Endothelial cell of umbilical vein (primary cell): Measurements from ENCODE around the gene JAML. TPM values are rescaled to one million over a fixed set of nuclear protein-coding genes. Genes with fewer than 3 reads are reported as not detected.

Experiments
- BruUV-seq: library from RNA; stranded (reverse); fragments of 400-500 nt; replicated peaks from 2 replicates; lab custom pipeline; 2021; lab: Mats Ljungman, UMichigan
- CTCF ChIA-PET: fragments of 300-600, 350-600 bp; sonication (Branson Sonifier 250); formaldehyde crosslinking; loops from one replicate; lab custom pipeline; 2021; ENCODE audit warnings: antibody characterized with exemption, inconsistent platforms; lab: Charles Lee
- POLR2A ChIA-PET: fragments of 300-600, 350-600 bp; sonication (Branson Sonifier 250); formaldehyde crosslinking; loops from one replicate; lab custom pipeline; 2021; ENCODE audit warnings: antibody characterized with exemption, inconsistent platforms; lab: Charles Lee
- DNase-seq: peaks from one replicate; pipeline ENCODE4 v3.0.0-alpha.2; 2011; ENCODE audit warnings: low read depth, low spot score
- FAIRE-seq: peaks from 2 replicates; lab custom pipeline; 2011; peaks lifted over from hg19 to GRCh38; lab: Jason Lieb, UNC
- H2AFZ ChIP-seq: 2 replicates; pipeline ENCODE4 v1.6.0; 2012; ENCODE audit warnings: low read depth, low read length, control low read depth, inconsistent platforms
- H3K27ac ChIP-seq: 2 replicates; pipeline ENCODE4 v1.5.1; 2011; ENCODE audit warnings: low read depth, mild to moderate bottlenecking, control low read depth, low read length, moderate library complexity; ENCODE audit not compliant: insufficient read depth
- H3K27me3 ChIP-seq, 2 experiments: 2 replicates each; pipeline versions ENCODE4 v1.6.0 to v1.6.1; 2011; ENCODE audit warnings: low read length in 2 of 2, mixed read lengths in 1 of 2; ENCODE audit not compliant: control insufficient read depth in 2 of 2, insufficient read depth in 2 of 2
- H3K36me3 ChIP-seq, 2 experiments: 2 replicates in 1 of 2; 3 replicates in 1 of 2; pipeline ENCODE4 v1.5.1; 2011; ENCODE audit warnings: low read length in 2 of 2, mild to moderate bottlenecking in 1 of 2, moderate library complexity in 1 of 2; ENCODE audit not compliant: control insufficient read depth in 2 of 2, insufficient read depth in 2 of 2; ENCODE audit errors: extremely low read depth in 1 of 2
- H3K4me1 ChIP-seq: 3 replicates; pipeline ENCODE4 v1.5.1; 2011; ENCODE audit warnings: mild to moderate bottlenecking, low read length; ENCODE audit not compliant: control insufficient read depth, insufficient read depth; ENCODE audit errors: extremely low read depth
- H3K4me2 ChIP-seq: 2 replicates; pipeline ENCODE4 v1.6.1; 2011; ENCODE audit warnings: low read length, control low read depth, mixed read lengths; ENCODE audit not compliant: insufficient read depth
- H3K4me3 ChIP-seq, 3 experiments: fragments of 200-600 bp in 1 of 3; sonication (generic), shearing (Covaris generic) in 1 of 3; replicated peaks in 1 of 3; 2 replicates each; pipeline ENCODE4 v1.5.1; 2011 to 2016; ENCODE audit warnings: control low read depth in 3 of 3, low read length in 3 of 3, mild to moderate bottlenecking in 2 of 3, inconsistent platforms in 1 of 3, low read depth in 1 of 3, moderate library complexity in 1 of 3; ENCODE audit not compliant: insufficient read depth in 1 of 3
- H3K79me2 ChIP-seq: 2 replicates; pipeline ENCODE4 v1.6.0; 2012; ENCODE audit warnings: low read length, inconsistent platforms; ENCODE audit not compliant: control insufficient read depth, insufficient read depth
- H3K9ac ChIP-seq: replicated peaks from 2 replicates; pipeline ENCODE3; 2011; ENCODE audit warnings: low read length, control low read depth; ENCODE audit not compliant: insufficient read depth; ENCODE audit errors: extremely low read depth
- H3K9me1 ChIP-seq: replicated peaks from 3 replicates; pipeline ENCODE4 v1.6.0; 2011; ENCODE audit warnings: mild to moderate bottlenecking, low read length; ENCODE audit not compliant: control insufficient read depth, insufficient read depth; ENCODE audit errors: extremely low read depth
- H3K9me3 ChIP-seq: replicated peaks from 2 replicates; pipeline ENCODE4 v1.5.1; 2012; ENCODE audit warnings: low read length, inconsistent platforms; ENCODE audit not compliant: control insufficient read depth, insufficient read depth
- H4K20me1 ChIP-seq: replicated peaks from 2 replicates; pipeline ENCODE3; 2011; ENCODE audit warnings: mild to moderate bottlenecking, low read length; ENCODE audit not compliant: control insufficient read depth, insufficient read depth; ENCODE audit errors: extremely low read depth
- EZH2 ChIP-seq: IDR thresholded peaks from 2 replicates; pipeline ENCODE4 v1.6.1; 2012; ENCODE audit warnings: borderline replicate concordance, low read depth, mild to moderate bottlenecking, moderate library complexity, low read length, inconsistent platforms; ENCODE audit not compliant: severe bottlenecking
- FOS ChIP-seq: IDR thresholded peaks from 2 replicates; pipeline ENCODE4 v1.6.1; 2011; ENCODE audit warnings: mild to moderate bottlenecking, low read length, moderate library complexity, borderline replicate concordance; ENCODE audit not compliant: insufficient read depth
- GATA2 ChIP-seq: IDR thresholded peaks from 2 replicates; pipeline ENCODE4 v1.7.0; 2011; ENCODE audit warnings: low read depth, mild to moderate bottlenecking, moderate library complexity, mixed read lengths, low read length; ENCODE audit not compliant: insufficient read length, insufficient read depth
- JUN ChIP-seq: IDR thresholded peaks from 2 replicates; pipeline ENCODE4 v1.6.1; 2011; ENCODE audit warnings: borderline replicate concordance, low read depth; ENCODE audit not compliant: insufficient read length, insufficient read depth
- MYC ChIP-seq: IDR thresholded peaks from one replicate; pipeline ENCODE4 v1.6.1; 2011; ENCODE audit warnings: mild to moderate bottlenecking, low read depth, low read length
- POLR2A ChIP-seq: IDR thresholded peaks from 2 replicates; pipeline ENCODE4 v1.6.1; 2012; ENCODE audit warnings: low read depth, mild to moderate bottlenecking, control low read depth, low read length
- POLR2AphosphoS5 ChIP-seq: IDR thresholded peaks from 2 replicates; pipeline ENCODE4 v1.6.1; 2012; ENCODE audit warnings: low read depth, mild to moderate bottlenecking, control low read depth, low read length, moderate library complexity; ENCODE audit not compliant: insufficient read depth
- dilution Hi-C: fragments of 300-500 bp; cut with MboI; formaldehyde crosslinking; loops from one replicate; pipeline ENCODE4 v1.15.0; 2019; ENCODE audit warnings: low sequenced_read_pairs; ENCODE audit not compliant: extremely low pct_ligation_motif_present
- intact Hi-C: fragments of 100-400 bp; cut with micrococcal nuclease; formaldehyde crosslinking; loops from one replicate; pipeline ENCODE4 v1.10.0; 2022
- polyA plus RNA-seq, 4 experiments: library from polyadenylated mRNA; depleted of rRNA in 3 of 4; stranded (reverse) in 3 of 4; unstranded in 1 of 4; fragments of >200 nt; gene quantifications; 2 replicates each; pipeline versions ENCODE4 v1.2.1 to v1.2.3, GENCODE V29; 2011 to 2012; ENCODE audit warnings: missing spikeins in 1 of 4
- total RNA-seq: library from RNA; stranded (reverse); gene quantifications from 2 replicates; pipeline ENCODE4 v1.2.3, GENCODE V29; 2021
- TF ChIP-seq, protein P1 (sequence below), 2 donors: IDR thresholded peaks; 1 replicate in 1 of 2; 2 replicates in 1 of 2; pipeline ENCODE4 v1.5.1; 2011; ENCODE audit warnings: low read length in 2 of 2, mild to moderate bottlenecking in 2 of 2, moderate library complexity in 2 of 2, control low read depth in 1 of 2, inconsistent platforms in 1 of 2, low read depth in 1 of 2; ENCODE audit not compliant: insufficient read depth in 1 of 2; ENCODE audit errors: extremely low read depth in 1 of 2
- TF ChIP-seq, protein P2 (sequence below): IDR thresholded peaks from 2 replicates; pipeline ENCODE4 v1.6.1; 2011; ENCODE audit not compliant: insufficient read depth, insufficient read length

The JAML gene
- total and polyA plus RNA-seq, 2 donors (not counting 3 experiments of a cell fraction or from before 2014, with no cell fraction given), result 0.04 to 0.35 TPM

DNA sequence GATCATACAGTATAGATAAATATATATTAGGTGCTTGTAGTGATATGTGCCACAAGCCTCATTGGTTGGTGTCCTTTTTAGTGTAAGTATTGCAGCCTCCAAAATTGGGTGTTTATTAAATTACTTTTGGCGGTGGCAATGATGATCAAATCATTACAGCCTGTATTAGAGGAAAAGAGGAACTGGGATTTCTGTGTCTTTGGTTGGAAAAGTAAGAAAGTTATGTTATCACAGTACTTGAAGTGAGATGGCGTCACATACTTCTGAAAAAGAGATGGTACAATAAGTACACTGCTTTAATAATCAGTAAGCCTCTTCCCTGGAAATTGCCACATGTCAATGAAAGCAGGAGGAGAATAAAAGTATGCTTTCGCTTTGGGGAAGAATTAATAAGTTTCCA lies 27.9 kb upstream of the JAML start:
- H3K27me3 ChIP-seq, result no peaks in the 10 kb centered on the region
- dilution Hi-C loops (no loop called here), intact Hi-C loops (loop anchor here (1.0 kb wide), 2 partner anchors 11 to 23 kb away; no protein-coding TSS in a partner anchor)
- no peaks in the 10 kb centered on the region for H3K79me2 ChIP-seq
- peaks cover 0 to 2% of the 10 kb centered on the region in 2 experiments for H3K36me3 ChIP-seq
- FAIRE-seq (no peak), DNase-seq (no peak)
- TF ChIP-seq MYC, result no peak
- TF ChIP-seq POLR2AphosphoS5, result no peak
- TF ChIP-seq, protein P1, sequence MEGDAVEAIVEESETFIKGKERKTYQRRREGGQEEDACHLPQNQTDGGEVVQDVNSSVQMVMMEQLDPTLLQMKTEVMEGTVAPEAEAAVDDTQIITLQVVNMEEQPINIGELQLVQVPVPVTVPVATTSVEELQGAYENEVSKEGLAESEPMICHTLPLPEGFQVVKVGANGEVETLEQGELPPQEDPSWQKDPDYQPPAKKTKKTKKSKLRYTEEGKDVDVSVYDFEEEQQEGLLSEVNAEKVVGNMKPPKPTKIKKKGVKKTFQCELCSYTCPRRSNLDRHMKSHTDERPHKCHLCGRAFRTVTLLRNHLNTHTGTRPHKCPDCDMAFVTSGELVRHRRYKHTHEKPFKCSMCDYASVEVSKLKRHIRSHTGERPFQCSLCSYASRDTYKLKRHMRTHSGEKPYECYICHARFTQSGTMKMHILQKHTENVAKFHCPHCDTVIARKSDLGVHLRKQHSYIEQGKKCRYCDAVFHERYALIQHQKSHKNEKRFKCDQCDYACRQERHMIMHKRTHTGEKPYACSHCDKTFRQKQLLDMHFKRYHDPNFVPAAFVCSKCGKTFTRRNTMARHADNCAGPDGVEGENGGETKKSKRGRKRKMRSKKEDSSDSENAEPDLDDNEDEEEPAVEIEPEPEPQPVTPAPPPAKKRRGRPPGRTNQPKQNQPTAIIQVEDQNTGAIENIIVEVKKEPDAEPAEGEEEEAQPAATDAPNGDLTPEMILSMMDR (IDR thresholded peaks at IDR 0.05; ENCODE audit: extremely low read depth in 1 of 2, insufficient read depth in 1 of 2, low read depth in 1 of 2, low read length in 2 of 2), result no peak
- no peak for TF ChIP-seq FOS
- TF ChIP-seq, protein P2, sequence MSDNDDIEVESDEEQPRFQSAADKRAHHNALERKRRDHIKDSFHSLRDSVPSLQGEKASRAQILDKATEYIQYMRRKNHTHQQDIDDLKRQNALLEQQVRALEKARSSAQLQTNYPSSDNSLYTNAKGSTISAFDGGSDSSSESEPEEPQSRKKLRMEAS, result no peak
- no peak for TF ChIP-seq EZH2
- TF ChIP-seq JUN, result no peak
- TF ChIP-seq POLR2A, result no peak
- TF ChIP-seq GATA2, result no peak
- H3K4me3 ChIP-seq, result peak overlapping the region; percentile 40 to 95 (median 85)
- no peaks in the 10 kb centered on the region for H4K20me1 ChIP-seq
- H3K9me1 ChIP-seq, result no peaks in the 10 kb centered on the region
- no peak overlapping the region for H3K27ac ChIP-seq
- peak overlapping the region; percentile 97 for H2AFZ ChIP-seq
- peak overlapping the region; percentile 67 for H3K9ac ChIP-seq
- ChIA-PET POLR2A (no interaction called here), CTCF (interaction anchor here (1.3 to 4.4 kb wide), 3 partner anchors 10 to 54 kb away, joined by 3 to 23 read pairs (median 6); no protein-coding TSS in a partner anchor)
- no TSS peak for BruUV-seq
- H3K4me1 ChIP-seq, result peaks cover 15% of the 10 kb centered on the region
- peak overlapping the region; percentile 80 for H3K4me2 ChIP-seq
- H3K9me3 ChIP-seq, result no peaks in the 10 kb centered on the region
